Rectal smooth muscle tissue (tissue), 1 donor: Measurements from ENCODE around the gene SWAP70.
"Not testable (repeated sequence)": the region's sequence is repeated elsewhere in the genome, so short reads cannot be mapped to it uniquely, and the experiment has no call there.

ENCODE experiments used
- H3K27ac ChIP-seq: one replicate; pipeline ENCODE4 v1.7.0; 2013; ENCODE audit warnings: low read depth, low read length, inconsistent platforms
- H3K27me3 ChIP-seq: one replicate; pipeline ENCODE4 v1.7.0; 2013; ENCODE audit warnings: low read length; ENCODE audit not compliant: control insufficient read depth, insufficient read depth
- H3K36me3 ChIP-seq: one replicate; pipeline ENCODE4 v1.7.0; 2013; ENCODE audit warnings: low read length; ENCODE audit not compliant: control insufficient read depth, insufficient read depth
- H3K4me1 ChIP-seq: one replicate; pipeline ENCODE4 v1.7.0; 2013; ENCODE audit warnings: low read length; ENCODE audit not compliant: control insufficient read depth, insufficient read depth
- H3K4me3 ChIP-seq: one replicate; pipeline ENCODE4 v1.7.0; 2013; ENCODE audit warnings: low read length
- H3K9ac ChIP-seq: one replicate; pipeline ENCODE4 v1.7.0; 2013; ENCODE audit warnings: low read length

Gene SWAP70

GRCh38 chr11:9701799-9702198 is 37.9 kb downstream of the SWAP70 start:
- H3K4me3 ChIP-seq, result no peak overlapping the region
- H3K4me1 ChIP-seq, result no peaks in the 10 kb centered on the region
- no peaks in the 10 kb centered on the region for H3K36me3 ChIP-seq
- H3K27me3 ChIP-seq, result no peaks in the 10 kb centered on the region
- no peak overlapping the region for H3K9ac ChIP-seq
- H3K27ac ChIP-seq, result no peak overlapping the region

- Histone ChIP-seq H3K9ac (no peak overlapping the region), H3K36me3 (no peaks in the 10 kb centered on the region), H3K27ac (no peak overlapping the region), H3K4me1 (no peaks in the 10 kb centered on the region), H3K27me3 (no peaks in the 10 kb centered on the region), H3K4me3 (no peak overlapping the region)
These were observed 39.4 kb downstream of the SWAP70 start for GRCh38 chr11:9703280-9703679.

DNA sequence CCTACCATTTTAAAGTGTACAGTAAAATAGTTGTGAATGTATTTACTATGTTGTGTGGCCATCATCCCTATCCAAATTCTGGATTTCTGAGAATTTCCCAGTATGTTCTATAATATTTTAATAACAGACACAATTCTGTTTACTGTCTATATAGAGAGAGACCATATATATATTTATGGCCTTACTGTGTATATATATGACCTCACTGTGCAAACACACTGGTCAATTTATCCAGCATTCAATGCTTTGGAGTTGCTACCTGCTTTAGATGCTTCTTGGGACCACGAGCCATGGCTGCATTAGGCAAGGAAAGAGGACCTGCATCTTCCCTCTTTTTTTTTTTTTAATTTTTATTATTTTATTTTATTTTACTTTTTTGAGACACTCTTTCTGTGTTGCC is 40.2 kb downstream of the SWAP70 start:
- H3K36me3 ChIP-seq, result no peaks in the 10 kb centered on the region
- no peaks in the 10 kb centered on the region for H3K4me1 ChIP-seq
- H3K4me3 ChIP-seq, result no peak overlapping the region
- no peak overlapping the region for H3K27ac ChIP-seq
- no peaks in the 10 kb centered on the region for H3K27me3 ChIP-seq
- no peak overlapping the region for H3K9ac ChIP-seq

- Histone ChIP-seq H3K27ac (no peak overlapping the region), H3K27me3 (no peaks in the 10 kb centered on the region), H3K36me3 (no peaks in the 10 kb centered on the region), H3K4me1 (no peaks in the 10 kb centered on the region), H3K9ac (no peak overlapping the region), H3K4me3 (no peak overlapping the region)
These were observed 40.7 kb downstream of the SWAP70 start for GRCh38 chr11:9704620-9705019.

- H3K9ac ChIP-seq, result not testable (repeated sequence)
These were observed 41.5 kb downstream of the SWAP70 start for GRCh38 chr11:9705361-9705760.

DNA sequence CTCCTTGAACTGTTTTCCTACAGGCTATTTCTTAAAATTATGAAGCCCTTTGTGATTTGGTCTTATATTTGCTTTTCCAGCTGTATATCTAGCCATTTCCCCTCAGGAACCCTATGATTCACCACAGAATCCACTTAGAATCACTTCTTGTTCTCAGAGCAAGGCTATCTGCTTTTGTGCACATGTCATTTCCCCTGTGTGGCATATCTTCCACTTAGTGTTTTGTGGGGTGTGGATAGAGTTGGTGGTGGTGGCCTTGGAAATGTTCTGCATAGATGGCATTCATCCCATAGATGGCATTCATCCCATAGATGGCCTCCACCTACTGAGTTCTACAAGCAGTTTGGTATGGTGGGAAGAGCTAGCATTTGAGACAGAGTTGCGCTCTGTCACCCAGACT is 44.7 kb downstream of the SWAP70 start:
- H3K4me1 ChIP-seq, result no peaks in the 10 kb centered on the region
- no peaks in the 10 kb centered on the region for H3K27me3 ChIP-seq
- no peak overlapping the region for H3K27ac ChIP-seq
- no peak overlapping the region for H3K4me3 ChIP-seq
- H3K9ac ChIP-seq, result no peak overlapping the region
- H3K36me3 ChIP-seq, result no peaks in the 10 kb centered on the region

More at GRCh38 chr11:9705361-9705760, 41.5 kb downstream of the SWAP70 start:
- not testable (repeated sequence) for H3K4me3 ChIP-seq, H3K36me3 ChIP-seq, H3K4me1 ChIP-seq, H3K27ac ChIP-seq, H3K27me3 ChIP-seq

DNA sequence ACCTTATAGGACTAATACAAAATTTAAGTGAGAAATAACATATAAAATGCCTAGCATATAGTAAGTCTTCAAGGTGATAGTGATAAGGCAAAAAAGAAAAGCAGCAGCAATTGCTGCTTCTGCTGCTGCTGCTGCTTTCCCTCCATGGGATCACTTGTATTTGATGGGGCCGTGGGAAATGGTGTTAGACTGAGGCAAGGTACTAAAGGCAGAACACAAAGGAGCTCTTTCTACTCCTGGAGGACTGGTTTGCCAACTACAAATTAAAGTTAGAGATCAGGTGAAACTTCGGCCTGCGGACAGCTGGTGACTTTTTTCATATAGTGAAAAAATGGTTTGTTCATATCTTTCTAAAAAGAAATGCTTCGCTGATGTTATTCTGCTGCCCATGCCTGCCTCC is 46.3 kb downstream of the SWAP70 start:
- H3K27ac ChIP-seq, result no peak overlapping the region

GRCh38 chr11:9710852-9711251 is 47.0 kb downstream of the SWAP70 start:
- no peak overlapping the region for H3K27ac ChIP-seq
- H3K4me1 ChIP-seq, result no peaks in the 10 kb centered on the region
- no peak overlapping the region for H3K9ac ChIP-seq
- no peaks in the 10 kb centered on the region for H3K27me3 ChIP-seq
- no peak overlapping the region for H3K4me3 ChIP-seq
- no peaks in the 10 kb centered on the region for H3K36me3 ChIP-seq

More for the DNA sequence above, 46.3 kb downstream of the SWAP70 start:
- no peaks in the 10 kb centered on the region for H3K4me1 ChIP-seq
- H3K4me3 ChIP-seq, result no peak overlapping the region
- no peak overlapping the region for H3K9ac ChIP-seq
- no peaks in the 10 kb centered on the region for H3K27me3 ChIP-seq
- no peaks in the 10 kb centered on the region for H3K36me3 ChIP-seq

DNA sequence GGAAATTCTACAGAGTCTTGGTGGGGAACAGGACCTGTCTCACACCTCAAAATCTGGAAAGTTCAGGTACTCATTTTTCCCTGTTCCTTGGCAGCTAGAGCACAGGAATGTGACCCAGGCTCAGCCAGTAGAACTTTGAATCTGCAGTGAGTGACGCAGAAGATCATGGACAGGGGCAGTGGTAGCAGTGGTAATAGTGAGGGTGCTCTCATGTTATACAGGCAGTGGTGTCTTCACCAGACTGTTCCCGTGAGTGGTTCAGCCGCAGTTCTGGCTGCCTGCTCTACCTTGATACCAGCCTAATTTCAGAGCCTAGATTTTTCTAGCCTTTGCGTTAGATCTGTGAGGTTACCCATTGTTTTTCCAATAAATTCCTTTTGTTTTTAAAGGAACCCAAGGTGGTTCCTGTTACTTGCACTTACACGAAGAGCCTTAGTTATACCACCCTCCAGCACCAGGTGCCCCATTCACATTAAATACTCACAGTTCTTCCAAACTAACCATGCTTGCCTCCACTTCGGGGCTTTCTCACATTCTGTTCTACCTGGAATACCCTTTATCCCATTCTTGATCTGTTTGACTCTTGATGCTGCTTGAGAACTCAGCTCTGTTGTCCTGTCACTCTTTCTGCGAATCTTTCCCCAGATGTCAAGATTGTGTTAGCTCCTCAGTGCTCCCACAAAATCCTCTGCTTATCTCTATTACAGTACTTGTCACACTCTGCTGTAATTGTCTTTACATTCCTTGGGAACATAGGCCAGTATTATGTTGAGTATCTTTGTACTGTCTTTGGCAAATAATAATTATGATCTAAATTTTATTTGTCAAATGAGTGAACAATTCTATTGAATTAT is 47.8 kb downstream of the SWAP70 start:
- H3K27me3 ChIP-seq, result no peaks in the 10 kb centered on the region
- H3K27ac ChIP-seq, result no peak overlapping the region
- H3K4me3 ChIP-seq, result no peak overlapping the region
- H3K4me1 ChIP-seq, result no peaks in the 10 kb centered on the region
- no peak overlapping the region for H3K9ac ChIP-seq
- H3K36me3 ChIP-seq, result no peaks in the 10 kb centered on the region

DNA sequence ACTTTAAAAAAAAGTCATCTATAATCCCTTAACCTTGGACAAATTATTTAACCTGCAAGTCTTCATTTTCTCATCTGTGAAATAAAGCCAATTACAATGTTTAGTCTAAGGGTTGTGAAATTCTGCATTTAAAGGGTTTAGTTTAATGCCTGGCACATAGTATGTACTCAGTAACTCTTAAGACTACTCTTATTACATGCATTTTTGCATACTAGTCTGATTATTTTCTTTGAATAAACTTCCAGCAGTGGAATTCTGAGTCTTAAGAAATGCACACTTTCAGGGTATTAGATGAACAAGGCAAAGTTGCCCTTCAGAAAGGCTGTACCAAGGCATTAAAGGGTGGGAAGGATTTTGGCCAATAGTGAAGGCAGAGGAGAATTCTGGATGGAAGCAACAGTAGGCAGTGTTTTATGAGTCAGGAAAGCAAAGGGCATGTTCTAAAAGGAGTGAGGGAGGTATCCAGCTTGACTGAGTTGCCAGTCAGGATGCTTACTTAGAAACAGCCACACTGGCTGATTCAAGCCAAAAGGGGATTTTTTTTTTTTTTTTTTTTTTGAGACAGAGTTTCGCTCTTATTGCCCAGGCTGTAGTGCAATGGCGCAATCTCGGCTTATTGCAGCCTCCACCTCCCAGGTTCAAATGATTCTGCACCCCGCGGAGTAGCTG is 50.5 kb downstream of the SWAP70 start:
- no peak overlapping the region for H3K9ac ChIP-seq
- H3K4me3 ChIP-seq, result no peak overlapping the region
- H3K36me3 ChIP-seq, result no peaks in the 10 kb centered on the region
- peaks cover 4% of the 10 kb centered on the region for H3K4me1 ChIP-seq
- H3K27ac ChIP-seq, result no peak overlapping the region
- H3K27me3 ChIP-seq, result no peaks in the 10 kb centered on the region

- no peak overlapping the region for H3K9ac ChIP-seq
- H3K4me1 ChIP-seq, result peaks cover 4% of the 10 kb centered on the region
- H3K4me3 ChIP-seq, result no peak overlapping the region
- no peak overlapping the region for H3K27ac ChIP-seq
- no peaks in the 10 kb centered on the region for H3K27me3 ChIP-seq
- H3K36me3 ChIP-seq, result no peaks in the 10 kb centered on the region
These were observed 52.6 kb downstream of the SWAP70 start for GRCh38 chr11:9716275-9717039.

DNA sequence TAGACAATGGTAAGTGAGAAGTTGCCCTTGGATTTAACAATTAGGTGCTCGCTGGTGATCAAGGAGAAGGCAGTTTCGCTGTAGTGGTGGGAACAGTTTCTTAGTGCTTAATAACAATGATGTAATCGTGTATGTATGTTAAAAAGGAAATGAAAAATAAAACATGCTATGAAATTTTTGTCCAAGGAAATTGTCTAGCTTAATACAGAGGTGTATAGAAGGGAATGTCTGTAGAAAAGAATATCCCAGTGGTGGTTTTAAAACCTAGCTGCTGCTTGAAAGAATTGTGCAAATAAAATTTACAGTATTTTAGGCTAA is 53.1 kb downstream of the SWAP70 start:
- no peak overlapping the region for H3K9ac ChIP-seq
- no peak overlapping the region for H3K27ac ChIP-seq
- no peak overlapping the region for H3K4me3 ChIP-seq
- H3K4me1 ChIP-seq, result peaks cover 4% of the 10 kb centered on the region
- H3K27me3 ChIP-seq, result no peaks in the 10 kb centered on the region
- no peaks in the 10 kb centered on the region for H3K36me3 ChIP-seq
